ENCODE data around the gene AMN1.
"Not testable (repeated sequence)": the region's sequence is repeated elsewhere in the genome, so short reads cannot be mapped to it uniquely, and the experiment has no call there.

GRCh38 chr12:31708118-31708517, 20.7 kb downstream of the AMN1 start:
- not testable (repeated sequence) for TF ChIP-seq CTCF (conservative IDR thresholded peaks at IDR 0.05; ENCODE audit: low read length); EZH2phosphoT487 (IDR thresholded peaks at IDR 0.05; ENCODE audit: borderline replicate concordance)

All from Loucy (cell line).